Measurements from ENCODE around the gene HOXC9. TPM values are rescaled to one million over a fixed set of nuclear protein-coding genes. Genes with fewer than 3 reads are reported as not detected.
A peak's percentile ranks its signal among the peaks of the same experiment; 100 is the strongest.

HOXC9 gene
- total RNA-seq, 2 donors from 2014 or later, result not detected

GRCh38 chr12:54050482-54050810, 50.5 kb downstream of the HOXC9 start:
- Mint-ChIP-seq H3K27ac (peak overlapping the region; percentile 17), H3K27me3 (ENCODE audit: low read depth) (peaks cover 96% of the 10 kb centered on the region), H3K36me3 (ENCODE audit: insufficient read depth in 2 of 2) (peaks cover 0 to 2% of the 10 kb centered on the region in 2 donors), H3K4me3 (peak overlapping the region; percentile 46 to 61), H3K9me3 (no peaks in the 10 kb centered on the region), H3K4me1 (ENCODE audit: low read depth) (peaks cover 46% of the 10 kb centered on the region)
- ATAC-seq (replicated peaks in 1 of 2), result no peak
- no peak for DNase-seq

- H3K9me3 Mint-ChIP-seq, result no peaks in the 10 kb centered on the region
- peaks cover 96% of the 10 kb centered on the region for H3K27me3 Mint-ChIP-seq (ENCODE audit: low read depth)
- H3K4me1 Mint-ChIP-seq (ENCODE audit: low read depth), result peaks cover 46% of the 10 kb centered on the region
- DNase-seq (no peak), ATAC-seq (replicated peaks in 1 of 2) (no peak)
- H3K4me3 Mint-ChIP-seq, result no peak overlapping the region
- peaks cover 0 to 2% of the 10 kb centered on the region in 2 donors for H3K36me3 Mint-ChIP-seq (ENCODE audit: insufficient read depth in 2 of 2)
- no peak overlapping the region for H3K27ac Mint-ChIP-seq
These were observed 51.3 kb downstream of the HOXC9 start for GRCh38 chr12:54051026-54051842.

- DNase-seq (no peak), ATAC-seq (replicated peaks in 1 of 2) (no peak)
- H3K4me3 Mint-ChIP-seq, result peak overlapping the region; percentile 2 to 74
- H3K9me3 Mint-ChIP-seq, result no peaks in the 10 kb centered on the region
- peaks cover 43% of the 10 kb centered on the region for H3K4me1 Mint-ChIP-seq (ENCODE audit: low read depth)
- no peak overlapping the region for H3K27ac Mint-ChIP-seq
- peaks cover 92% of the 10 kb centered on the region for H3K27me3 Mint-ChIP-seq (ENCODE audit: low read depth)
- H3K36me3 Mint-ChIP-seq (ENCODE audit: insufficient read depth in 2 of 2), result peaks cover 0 to 2% of the 10 kb centered on the region in 2 donors
These were observed 52.0 kb downstream of the HOXC9 start for GRCh38 chr12:54051874-54052437.

GRCh38 chr12:54052438-54053002, 52.6 kb downstream of the HOXC9 start:
- peaks cover 92% of the 10 kb centered on the region for H3K27me3 Mint-ChIP-seq (ENCODE audit: low read depth)
- peaks cover 40% of the 10 kb centered on the region for H3K4me1 Mint-ChIP-seq (ENCODE audit: low read depth)
- no peaks in the 10 kb centered on the region for H3K9me3 Mint-ChIP-seq
- peaks cover 0 to 2% of the 10 kb centered on the region in 2 donors for H3K36me3 Mint-ChIP-seq (ENCODE audit: insufficient read depth in 2 of 2)
- peak; percentile 12 to 22 for ATAC-seq (replicated peaks in 1 of 2)
- DNase-seq, result no peak
- peak overlapping the region; percentile 74 for H3K4me3 Mint-ChIP-seq
- no peak overlapping the region for H3K27ac Mint-ChIP-seq

Other genes starting within 250 kb of the HOXC9 start
- not detected for gene CISTR, start 248.2 kb upstream of the HOXC9 start, total RNA-seq
- not detected for gene HOXC13, start 61.3 kb upstream of the HOXC9 start, total RNA-seq
- gene HOXC12, start 45.3 kb upstream of the HOXC9 start, total RNA-seq, result not detected
- gene HOXC11, start 27.0 kb upstream of the HOXC9 start, total RNA-seq, result not detected
- gene HOTAIR, start 25.2 kb upstream of the HOXC9 start, total RNA-seq, result not detected
- gene HOXC10, start 15.0 kb upstream of the HOXC9 start, total RNA-seq, result not detected
- not detected for gene HOXC8, start 8.8 kb downstream of the HOXC9 start, total RNA-seq
- not detected for gene HOXC6, start 28.3 kb downstream of the HOXC9 start, total RNA-seq
- not detected for gene HOXC5, start 32.9 kb downstream of the HOXC9 start, total RNA-seq
- 1 to 10 TPM in 1 of 2 donors, under 1 TPM in 1; 1.00 to 1.1 TPM for gene HOXC4, start 53.7 kb downstream of the HOXC9 start, total RNA-seq
- gene SMUG1, start 188.8 kb downstream of the HOXC9 start, total RNA-seq, result 10 to 100 TPM; 21.4 to 24.9 TPM